CD14-positive monocyte (primary cell): Measurements from ENCODE around the gene LIPN. TPM values are rescaled to one million over a fixed set of nuclear protein-coding genes. Genes with fewer than 3 reads are reported as not detected.

Experiments
- DNase-seq, 3 donors: peaks; one replicate each; pipeline ENCODE4 v3.0.0-alpha.2; 2011 to 2022
- H2AFZ ChIP-seq: 2 replicates; pipeline ENCODE4 v1.6.0; 2012; ENCODE audit warnings: mild to moderate bottlenecking, low read depth, low read length, inconsistent platforms; ENCODE audit not compliant: insufficient read depth, poor library complexity, severe bottlenecking
- H3K27ac ChIP-seq, 2 donors: 1 replicate in 1 of 2; 2 replicates in 1 of 2; pipeline ENCODE4 v1.5.1; 2012 to 2013; ENCODE audit warnings: low read length in 2 of 2, control low read depth in 1 of 2, inconsistent platforms in 1 of 2, low read depth in 1 of 2, mild to moderate bottlenecking in 1 of 2
- H3K27me3 ChIP-seq, 2 donors: one replicate each; pipeline versions ENCODE4 v1.6.0 to v1.6.1; 2011 to 2013; ENCODE audit warnings: low read length in 2 of 2; ENCODE audit not compliant: control insufficient read depth in 2 of 2, insufficient read depth in 2 of 2
- H3K36me3 ChIP-seq, 2 donors: replicated peaks in 1 of 2; 1 replicate in 1 of 2; 2 replicates in 1 of 2; pipeline versions ENCODE4 v1.5.1 to v1.6.1; 2012 to 2013; ENCODE audit warnings: low read length in 2 of 2, control low read depth in 1 of 2, inconsistent platforms in 1 of 2, mild to moderate bottlenecking in 1 of 2; ENCODE audit not compliant: insufficient read depth in 2 of 2, control insufficient read depth in 1 of 2
- H3K4me1 ChIP-seq, 2 donors: 1 replicate in 1 of 2; 2 replicates in 1 of 2; pipeline versions ENCODE4 v1.5.1 to v1.6.1; 2012 to 2013; ENCODE audit warnings: low read length in 2 of 2, control low read depth in 1 of 2, inconsistent platforms in 1 of 2, mild to moderate bottlenecking in 1 of 2, moderate library complexity in 1 of 2; ENCODE audit not compliant: insufficient read depth in 2 of 2, control insufficient read depth in 1 of 2
- H3K4me2 ChIP-seq: replicated peaks from 2 replicates; pipeline ENCODE3; 2012; ENCODE audit warnings: low read length, moderate library complexity, mild to moderate bottlenecking; ENCODE audit not compliant: poor library complexity, severe bottlenecking; ENCODE audit errors: extremely low read depth
- H3K4me3 ChIP-seq, 3 experiments: fragments of 200-600 bp in 1 of 3; sonication (generic) in 1 of 3; replicated peaks in 1 of 3; 1 replicate in 2 of 3; 2 replicates in 1 of 3; pipeline ENCODE4 v1.5.1; 2011 to 2013; ENCODE audit warnings: low read length in 3 of 3, mild to moderate bottlenecking in 3 of 3, control low read depth in 2 of 3, low read depth in 2 of 3, inconsistent platforms in 1 of 3, moderate library complexity in 1 of 3
- H3K79me2 ChIP-seq: 2 replicates; pipeline ENCODE4 v1.6.0; 2012; ENCODE audit warnings: mild to moderate bottlenecking, control low read depth, inconsistent platforms, low read length, moderate library complexity; ENCODE audit not compliant: insufficient read depth
- H3K9ac ChIP-seq: 2 replicates; pipeline ENCODE4 v1.6.0; 2017; ENCODE audit warnings: low read length, mild to moderate bottlenecking; ENCODE audit not compliant: insufficient read depth, poor library complexity, severe bottlenecking
- H3K9me3 ChIP-seq, 2 donors: replicated peaks in 1 of 2; 1 replicate in 1 of 2; 2 replicates in 1 of 2; pipeline versions ENCODE4 v1.5.1 to v1.6.1; 2012 to 2013; ENCODE audit warnings: low read length in 2 of 2, control low read depth in 1 of 2; ENCODE audit not compliant: control insufficient read depth in 1 of 2, insufficient read depth in 1 of 2
- H4K20me1 ChIP-seq: 2 replicates; pipeline ENCODE4 v1.6.0; 2012; ENCODE audit warnings: mild to moderate bottlenecking, low read length, control low read depth, moderate library complexity; ENCODE audit not compliant: insufficient read depth
- H3K27ac Mint-ChIP-seq, 7 donors: one replicate each; pipeline ENCODE4 v1.8.0; 2020; ENCODE audit warnings: mild to moderate bottlenecking in 7 of 7, mixed read lengths in 7 of 7, moderate library complexity in 6 of 7, inconsistent platforms in 2 of 7
- H3K27me3 Mint-ChIP-seq, 3 donors: one replicate each; pipeline ENCODE4 v1.8.0; 2021 to 2022; ENCODE audit warnings: low read depth in 3 of 3, mild to moderate bottlenecking in 3 of 3, mixed read lengths in 3 of 3, moderate library complexity in 3 of 3, inconsistent platforms in 1 of 3
- H3K36me3 Mint-ChIP-seq, 2 donors: one replicate each; pipeline ENCODE4 v1.8.0; 2020; ENCODE audit warnings: mixed read lengths in 2 of 2, inconsistent platforms in 1 of 2, mild to moderate bottlenecking in 1 of 2
- H3K4me1 Mint-ChIP-seq: one replicate; pipeline ENCODE4 v1.8.0; 2020; ENCODE audit warnings: mild to moderate bottlenecking, mixed read lengths
- H3K4me3 Mint-ChIP-seq, 2 donors: one replicate each; pipeline ENCODE4 v1.8.0; 2020; ENCODE audit warnings: mild to moderate bottlenecking in 2 of 2, mixed read lengths in 2 of 2, moderate library complexity in 1 of 2
- H3K9me3 Mint-ChIP-seq, 7 donors: one replicate each; pipeline ENCODE4 v1.8.0; 2020 to 2022; ENCODE audit warnings: mixed read lengths in 7 of 7, mild to moderate bottlenecking in 6 of 7, moderate library complexity in 6 of 7, inconsistent platforms in 2 of 7
- CTCF ChIP-seq: fragments of 200-600 bp; IDR thresholded peaks from one replicate; pipeline ENCODE4 v1.8.0; 2022; ENCODE audit warnings: antibody characterized with exemption, mild to moderate bottlenecking
- whole genome bisulfite sequencing: methylation state at CpG from one replicate; pipeline ENCODE4 v1.1.5; 2013; ENCODE audit warnings: missing lambda C conversion rate; ENCODE audit not compliant: insufficient coverage; 5-methylcytosine and 5-hydroxymethylcytosine counted together
- intact Hi-C, 2 donors: fragments of 100-400 bp; cut with micrococcal nuclease; formaldehyde crosslinking; loops; one replicate each; pipeline versions ENCODE4 v1.15.0 to v1.15.1; 2023
- polyA plus RNA-seq, 3 donors: library from polyadenylated mRNA; depleted of rRNA in 1 of 3; unstranded in 2 of 3; stranded (reverse) in 1 of 3; fragments of 300-500 nt in 2 of 3; fragments of >200 nt in 1 of 3; fragmentation: Illumina TruSeq in 2 of 3; gene quantifications; 1 replicate in 2 of 3; 2 replicates in 1 of 3; pipeline ENCODE4 v1.2.3, GENCODE V29; 2012 to 2021

LIPN gene
- polyA plus RNA-seq, 3 donors = 8.9 to 12.9 (median 10.1) TPM

GRCh38 chr10:88828310-88828709 lies 68.5 kb downstream of the LIPN start:
- H3K4me3 ChIP-seq = no peak overlapping the region
- Mint-ChIP-seq H3K9me3 (no peaks in the 10 kb centered on the region), H3K4me3 (no peak overlapping the region), H3K27ac (no peak overlapping the region), H3K36me3 (peaks cover 61 to 67% of the 10 kb centered on the region in 2 donors), H3K27me3 (no peaks in the 10 kb centered on the region), H3K4me1 (peaks cover 6% of the 10 kb centered on the region)
- intact Hi-C loops = no loop called here
- no peaks in the 10 kb centered on the region for H4K20me1 ChIP-seq
- WGBS = no CpG with 5 or more reads among the region's 1 CpG
- H3K27me3 ChIP-seq = no peaks in the 10 kb centered on the region
- H3K36me3 ChIP-seq = peaks cover 5 to 68% of the 10 kb centered on the region in 2 donors
- no peaks in the 10 kb centered on the region for H3K9me3 ChIP-seq
- H3K27ac ChIP-seq = no peak overlapping the region
- TF ChIP-seq CTCF = no peak
- no peak overlapping the region for H2AFZ ChIP-seq
- H3K4me1 ChIP-seq = peaks cover 7 to 9% of the 10 kb centered on the region in 2 donors
- no peak overlapping the region for H3K9ac ChIP-seq
- no peak for DNase-seq
- no peak overlapping the region for H3K4me2 ChIP-seq
- H3K79me2 ChIP-seq = no peaks in the 10 kb centered on the region

Other genes starting within 250 kb of the LIPN start
- 1 to 10 TPM; 3.3 to 3.9 (median 3.7) TPM for gene RNLS, start 176.7 kb upstream of the LIPN start, polyA plus RNA-seq
- gene LIPJ, start 173.3 kb upstream of the LIPN start, polyA plus RNA-seq = under 1 TPM in 1 of 3 donors, not detected in 2; 0.04 TPM
- gene LIPF, start 95.6 kb upstream of the LIPN start, polyA plus RNA-seq = not detected
- not detected for gene LIPK, start 53.8 kb upstream of the LIPN start, polyA plus RNA-seq
- gene LIPM, start 42.7 kb downstream of the LIPN start, polyA plus RNA-seq = not detected
- gene ANKRD22, start 91.8 kb downstream of the LIPN start, polyA plus RNA-seq = 1 to 10 TPM; 2.7 to 3.5 (median 3.2) TPM
- gene STAMBPL1, start 120.2 kb downstream of the LIPN start, polyA plus RNA-seq = 1 to 10 TPM in 1 of 3 donors, under 1 TPM in 2; 0.07 to 1.5 (median 0.10) TPM
- 10 to 100 TPM in 1 of 3 donors, 1 to 10 TPM in 2; 4.4 to 12.3 (median 6.8) TPM for gene ACTA2, start 192.8 kb downstream of the LIPN start, polyA plus RNA-seq
- 10 to 100 TPM; 27.3 to 28.9 (median 27.9) TPM for gene FAS, start 230.8 kb downstream of the LIPN start, polyA plus RNA-seq